Measurements from ENCODE around the gene ABLIM1. TPM values are rescaled to one million over a fixed set of nuclear protein-coding genes. Genes with fewer than 3 reads are reported as not detected.
A peak's percentile ranks its signal among the peaks of the same experiment; 100 is the strongest.

The ABLIM1 gene
- total RNA-seq, 4 donors from 2014 or later, result 185 to 345 (median 304) TPM

- WGBS, 2 donors, result 69 to 73% methylated on average over 12 of the region's 12 CpGs
- no peak for DNase-seq
- Histone ChIP-seq H3K4me3 (no peak overlapping the region), H3K27me3 (peaks cover 0 to 19% (median 0%) of the 10 kb centered on the region in 4 donors), H3K4me1 (peaks cover 9 to 36% (median 12%) of the 10 kb centered on the region in 3 donors), H3K9me3 (no peaks in the 10 kb centered on the region), H3K27ac (no peak overlapping the region), H3K36me3 (no peaks in the 10 kb centered on the region)
- intact Hi-C loops (cut with DNase I), result no loop called here
- TF ChIP-seq CTCF (IDR thresholded peaks at IDR 0.05) (no peak), POLR2A (IDR thresholded peaks at IDR 0.05) (no peak)
Observed at GRCh38 chr10:114408112-114408967, 249.7 kb downstream of the ABLIM1 start.

GRCh38 chr10:114406455-114406854 lies 251.6 kb downstream of the ABLIM1 start:
- intact Hi-C loops (cut with DNase I), result no loop called here
- Histone ChIP-seq H3K9me3 (no peaks in the 10 kb centered on the region), H3K4me3 (no peak overlapping the region), H3K27me3 (peaks cover 0 to 24% (median 0%) of the 10 kb centered on the region in 4 donors), H3K4me1 (peaks cover 3 to 41% (median 13%) of the 10 kb centered on the region in 3 donors), H3K36me3 (no peaks in the 10 kb centered on the region), H3K27ac (no peak overlapping the region)
- no peak for TF ChIP-seq CTCF (IDR thresholded peaks at IDR 0.05)
- TF ChIP-seq POLR2A (IDR thresholded peaks at IDR 0.05), result no peak
- DNase-seq, result no peak
- 81 to 91% methylated on average over 1 of the region's 1 CpG for WGBS, 2 donors

- 28 to 42% methylated on average over 10 to 16 of the region's 16 CpGs for WGBS, 2 donors
- no peaks in the 10 kb centered on the region for H3K9me3 ChIP-seq
- H3K36me3 ChIP-seq, result no peaks in the 10 kb centered on the region
- H3K27me3 ChIP-seq, result peaks cover 0 to 26% (median 0%) of the 10 kb centered on the region in 4 donors
- peaks cover 3 to 55% (median 16%) of the 10 kb centered on the region in 3 donors for H3K4me1 ChIP-seq
- peak overlapping the region; percentile 67 to 77 (median 73) for H3K4me3 ChIP-seq
- TF ChIP-seq POLR2A (IDR thresholded peaks at IDR 0.05), result no peak
- TF ChIP-seq CTCF (IDR thresholded peaks at IDR 0.05), result no peak
- peak overlapping the region; percentile 76 to 87 (median 80) for H3K27ac ChIP-seq
- intact Hi-C loops (cut with DNase I), result no loop called here
- no peak for DNase-seq
Observed at GRCh38 chr10:114405011-114405350, 253.1 kb downstream of the ABLIM1 start.

- peak in 1 of 4 donors; percentile 64 for TF ChIP-seq POLR2A (IDR thresholded peaks at IDR 0.05)
- TF ChIP-seq CTCF (IDR thresholded peaks at IDR 0.05), result no peak
- Histone ChIP-seq H3K27me3 (peaks cover 0 to 27% (median 0%) of the 10 kb centered on the region in 4 donors), H3K27ac (peak within 1 kb of the TSS; percentile 76 to 87 (median 80)), H3K4me1 (peaks cover 3 to 61% (median 20%) of the 10 kb centered on the region in 3 donors), H3K9me3 (no peaks in the 10 kb centered on the region), H3K36me3 (no peaks in the 10 kb centered on the region), H3K4me3 (peak within 1 kb of the TSS; percentile 67 to 77 (median 73))
- intact Hi-C loops (cut with DNase I), result no loop called here
- 0% methylated on average over 5 of the region's 88 CpGs; no CpG with 5 or more reads in 1 of the 2 donors for WGBS, 2 donors
- no peak for DNase-seq
Observed at GRCh38 chr10:114404171-114405010, 253.7 kb downstream of the ABLIM1 start, which contains the start of gene AFAP1L2. AFAP1L2 (minus strand) TSS chr10:114404502; CDS start chr10:114404455, 47 bp downstream.
